Smooth muscle cell of bladder (primary cell): ENCODE results near the gene C1orf146. TPM values are rescaled to one million over a fixed set of nuclear protein-coding genes. Genes with fewer than 3 reads are reported as not detected.

ENCODE experiments used
- total RNA-seq: library from RNA; depleted of rRNA; stranded (reverse); fragments of >200 nt; gene quantifications from 2 replicates; pipeline ENCODE4 v1.2.3, GENCODE V29; 2014

Gene C1orf146
- not detected in 2 replicates for total RNA-seq

GRCh38 chr1:92217721-92218120 lies at the start of gene C1orf146:
C1orf146 (plus strand) TSS chr1:92217915; CDS start chr1:92231421, 13,506 bp downstream.

Other genes starting within 250 kb of the C1orf146 start
- 0.55 and 0.57 TPM in 2 replicates for gene EPHX4, start 187.9 kb upstream of the C1orf146 start, total RNA-seq
- gene SETSIP, start 142.5 kb upstream of the C1orf146 start, total RNA-seq: 0.09 TPM in 1 of 2 replicates, not detected in the other
- gene BTBD8, start 137.6 kb upstream of the C1orf146 start, total RNA-seq: 5.4 and 6.8 TPM in 2 replicates
- gene GLMN, start 81.1 kb downstream of the C1orf146 start, total RNA-seq: 7.7 and 8.0 TPM in 2 replicates
- gene RPAP2, start 81.1 kb downstream of the C1orf146 start, total RNA-seq: 5.1 and 10.2 TPM in 2 replicates